GM18519 (cell line): ENCODE results near the gene ULBP2.
"Not testable (repeated sequence)": the region's sequence is repeated elsewhere in the genome, so short reads cannot be mapped to it uniquely, and the experiment has no call there.

Experiments used
- ATAC-seq: cut with Tn5 transposase; IDR thresholded peaks from one replicate; pipeline ENCODE4 v1.9.1; 2021; ENCODE audit warnings: mild to moderate bottlenecking, moderate library complexity; ENCODE audit not compliant: unreplicated experiment, low FRiP score

Gene ULBP2

DNA sequence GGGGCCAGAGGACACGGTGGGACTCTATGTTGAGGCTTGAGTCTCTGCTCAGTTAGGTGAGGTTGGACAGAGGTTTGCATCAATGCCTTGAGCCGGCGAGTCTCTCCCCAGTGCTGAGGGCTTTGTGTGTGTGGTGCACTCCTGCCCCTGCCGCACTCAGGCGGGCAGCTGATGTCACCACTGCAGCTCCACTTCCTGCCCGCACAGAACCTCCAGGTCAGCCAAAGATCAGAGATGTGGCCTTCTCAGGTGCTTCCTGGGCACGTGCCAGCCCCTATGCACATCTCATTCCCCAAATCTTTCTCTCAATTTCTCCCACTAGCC lies 49.6 kb downstream of the ULBP2 start:
- not testable (repeated sequence) for ATAC-seq

DNA sequence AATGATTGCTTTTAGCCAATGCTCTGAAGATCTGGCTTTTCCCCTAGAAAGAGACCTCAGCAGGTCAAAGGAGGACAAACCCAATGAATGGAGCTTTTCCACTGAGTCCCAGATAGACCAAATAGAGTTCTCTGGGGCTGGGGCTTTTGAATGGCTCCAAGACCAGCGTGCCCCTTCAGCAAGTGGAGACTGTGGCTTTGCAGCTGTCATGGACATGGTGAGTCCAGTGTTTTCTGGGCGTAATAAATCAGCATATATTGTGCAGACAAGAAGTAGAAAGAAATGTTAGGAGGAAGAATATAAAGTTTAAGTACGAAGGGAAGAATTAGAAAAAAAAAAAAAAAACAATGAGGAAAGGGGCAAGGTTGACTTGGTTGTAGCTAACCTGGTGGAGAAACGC lies 50.0 kb downstream of the ULBP2 start:
- no peak for ATAC-seq

DNA sequence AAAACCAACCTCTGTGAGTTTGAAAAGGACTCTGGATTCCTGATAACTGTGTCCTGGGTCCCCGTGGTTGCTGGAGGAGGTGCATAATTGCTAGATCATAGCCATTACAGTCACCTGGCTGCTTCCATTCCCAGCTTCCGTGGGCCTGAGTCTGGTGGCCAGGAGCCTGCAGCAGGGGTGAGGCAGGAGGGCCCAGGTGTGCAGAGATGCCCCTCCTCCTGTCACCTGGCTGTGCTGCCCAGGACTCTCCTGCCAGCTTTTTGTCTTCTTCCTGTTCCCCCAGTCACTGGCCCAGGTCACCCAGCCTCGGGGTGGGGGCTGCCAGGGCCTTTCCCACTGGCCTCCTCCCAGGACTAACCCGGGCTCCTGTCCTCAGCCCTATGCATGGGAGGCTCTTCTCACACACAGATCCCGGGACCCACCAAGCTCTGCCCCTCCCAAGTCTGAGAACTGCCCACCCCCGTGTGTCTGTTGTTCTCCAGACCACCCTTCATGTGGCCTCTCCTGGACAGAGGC lies 53.5 kb downstream of the ULBP2 start:
- no peak for ATAC-seq

DNA sequence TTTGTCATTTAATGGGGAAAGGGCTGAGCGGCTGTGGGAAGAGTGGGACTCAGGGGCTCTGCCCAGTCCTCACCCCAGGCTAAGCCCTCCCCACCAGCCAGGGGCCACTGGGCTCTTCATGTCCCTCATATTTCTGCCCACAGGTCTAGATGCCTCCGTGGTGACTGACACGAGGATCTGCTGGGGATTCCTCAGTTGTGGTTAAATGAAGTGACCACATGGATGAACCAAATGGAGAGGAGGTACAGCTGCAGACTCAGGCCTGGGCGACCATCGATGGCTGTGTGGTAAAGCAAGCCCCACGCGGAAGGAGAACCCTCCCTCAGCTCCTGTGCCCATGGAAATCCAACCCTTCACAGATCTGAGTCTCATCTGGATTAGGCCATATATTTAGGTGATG lies 54.2 kb downstream of the ULBP2 start:
- no peak for ATAC-seq
